ENCODE results near the gene PLA2G1B. TPM values are rescaled to one million over a fixed set of nuclear protein-coding genes. Genes with fewer than 3 reads are reported as not detected.

The PLA2G1B gene
- total RNA-seq, 1 donor from 2014 or later: not detected

Small RNA genes within 50 kb of the gene (small RNA-seq; reads per million reads assigned to genes)
- gene RNU4-1 (ENCODE audit: low replicate concordance) (487 reads per million, percentile 98 among the genes with 10 or more reads in this experiment), gene RNU4-2 (ENCODE audit: low replicate concordance) (1,643 reads per million, percentile 99 among the genes with 10 or more reads in this experiment), gene RNU6-1088P (ENCODE audit: low replicate concordance) (not detected)

Other genes starting within 250 kb of the PLA2G1B start
- 14.6 TPM for gene RAB35, start 211.0 kb downstream of the PLA2G1B start, total RNA-seq
- gene GCN1, start 133.1 kb downstream of the PLA2G1B start, total RNA-seq: 113 TPM
- 2,033 TPM for gene RPLP0, start 126.7 kb downstream of the PLA2G1B start, total RNA-seq
- gene PXN, start 62.0 kb downstream of the PLA2G1B start, total RNA-seq: 30.5 TPM
- under 0.01 TPM for gene RNU4-2, start 35.9 kb downstream of the PLA2G1B start, total RNA-seq
- under 0.01 TPM for gene RNU4-1, start 34.5 kb downstream of the PLA2G1B start, total RNA-seq
- 3.3 TPM for gene SIRT4, start 25.5 kb downstream of the PLA2G1B start, total RNA-seq
- gene MSI1, start 41.4 kb upstream of the PLA2G1B start, total RNA-seq: 0.99 TPM
- gene COX6A1, start 110.3 kb upstream of the PLA2G1B start, total RNA-seq: 242 TPM
- 14.4 TPM for gene TRIAP1, start 118.6 kb upstream of the PLA2G1B start, total RNA-seq
- 18.1 TPM for gene GATC, start 118.7 kb upstream of the PLA2G1B start, total RNA-seq
- gene SRSF9, start 142.0 kb upstream of the PLA2G1B start, total RNA-seq: 105 TPM
- 226 TPM for gene DYNLL1, start 168.3 kb upstream of the PLA2G1B start, total RNA-seq
- 30.5 TPM for gene COQ5, start 201.4 kb upstream of the PLA2G1B start, total RNA-seq
- gene RNF10, start 206.6 kb upstream of the PLA2G1B start, total RNA-seq: 127 TPM